ENCODE results near the gene GOLGA8A. TPM values are rescaled to one million over a fixed set of nuclear protein-coding genes. Genes with fewer than 3 reads are reported as not detected.

Gene GOLGA8A
- total and polyA plus RNA-seq, 2 donors (not counting 3 experiments of a cell fraction or from before 2014, with no cell fraction given), result 17.8 to 61.1 TPM

- H3K4me3 ChIP-seq (replicated peaks in 1 of 3; ENCODE audit: insufficient read depth in 1 of 3, low read depth in 1 of 3, low read length in 3 of 3), result no peak overlapping the region
Observed at GRCh38 chr15:34461730-34462129, 24.1 kb upstream of the GOLGA8A start.

More at GRCh38 chr15:34461730-34462129, 24.1 kb upstream of the GOLGA8A start:
- no peak overlapping the region for H2AFZ ChIP-seq (ENCODE audit: low read depth, low read length)
- H3K9ac ChIP-seq (replicated peaks; ENCODE audit: extremely low read depth, insufficient read depth, low read length), result no peak overlapping the region
- no peak overlapping the region for H3K27ac ChIP-seq (ENCODE audit: insufficient read depth, low read depth, low read length)
- H3K4me2 ChIP-seq (ENCODE audit: insufficient read depth, low read length), result no peak overlapping the region
- ChIA-PET CTCF (interaction anchor here (1.2 to 1.6 kb wide), 2 partner anchors 15 to 48 kb away, joined by 4 to 5 read pairs; no protein-coding TSS in a partner anchor), POLR2A (no interaction called here)
- dilution Hi-C loops (cut with MboI; ENCODE audit: extremely low pct_ligation_motif_present, low sequenced_read_pairs), result no loop called here
- no peaks in the 10 kb centered on the region for H3K36me3 ChIP-seq (ENCODE audit: control insufficient read depth in 2 of 2, extremely low read depth in 1 of 2, insufficient read depth in 2 of 2, low read length in 2 of 2)
- H4K20me1 ChIP-seq (replicated peaks; ENCODE audit: control insufficient read depth, extremely low read depth, insufficient read depth, low read length), result no peaks in the 10 kb centered on the region
- peaks cover 8 to 33% of the 10 kb centered on the region in 2 experiments for H3K27me3 ChIP-seq (ENCODE audit: control insufficient read depth in 2 of 2, insufficient read depth in 2 of 2, low read length in 2 of 2)
- DNase-seq (ENCODE audit: low read depth, low spot score) (no peak), FAIRE-seq (no peak)
- H3K9me3 ChIP-seq (replicated peaks; ENCODE audit: control insufficient read depth, insufficient read depth, low read length), result no peaks in the 10 kb centered on the region
- no peaks in the 10 kb centered on the region for H3K79me2 ChIP-seq (ENCODE audit: control insufficient read depth, insufficient read depth, low read length)
- no peaks in the 10 kb centered on the region for H3K9me1 ChIP-seq (replicated peaks; ENCODE audit: control insufficient read depth, extremely low read depth, insufficient read depth, low read length)
- TF ChIP-seq MYC (IDR thresholded peaks at IDR 0.05; ENCODE audit: low read depth, low read length) (no peak), CTCF (IDR thresholded peaks at IDR 0.05; ENCODE audit: extremely low read depth in 1 of 2, insufficient read depth in 1 of 2, low read depth in 1 of 2, low read length in 2 of 2) (no peak), GATA2 (IDR thresholded peaks at IDR 0.05; ENCODE audit: insufficient read depth, insufficient read length, low read depth, low read length) (no peak), MAX (IDR thresholded peaks at IDR 0.05; ENCODE audit: insufficient read depth, insufficient read length) (no peak), POLR2AphosphoS5 (IDR thresholded peaks at IDR 0.05; ENCODE audit: insufficient read depth, low read depth, low read length) (no peak), FOS (IDR thresholded peaks at IDR 0.05; ENCODE audit: borderline replicate concordance, insufficient read depth, low read length) (no peak), JUN (IDR thresholded peaks at IDR 0.05; ENCODE audit: borderline replicate concordance, insufficient read depth, insufficient read length, low read depth) (no peak), POLR2A (IDR thresholded peaks at IDR 0.05; ENCODE audit: low read depth, low read length) (no peak), EZH2 (IDR thresholded peaks at IDR 0.05; ENCODE audit: borderline replicate concordance, low read depth, low read length, severe bottlenecking) (no peak)
- intact Hi-C loops (cut with micrococcal nuclease), result no loop called here
- BruUV-seq (replicated peaks), result no TSS peak
- H3K4me1 ChIP-seq (ENCODE audit: control insufficient read depth, extremely low read depth, insufficient read depth, low read length), result no peaks in the 10 kb centered on the region
